SK-N-SH (cell line): ENCODE data around the gene COL8A1. TPM values are rescaled to one million over a fixed set of nuclear protein-coding genes. Genes with fewer than 3 reads are reported as not detected.

ENCODE experiments used
- CTCF ChIA-PET: fragments of 300-600, 350-600 bp; formaldehyde crosslinking; extraction: SDS; loops from one replicate; lab custom pipeline; 2021; lab: Yijun Ruan, JAX
- POLR2A ChIA-PET: fragments of 350-600 bp; sonication (Branson Sonifier 250); formaldehyde crosslinking; extraction: SDS; loops from one replicate; lab custom pipeline; 2020; ENCODE audit warnings: antibody characterized with exemption, inconsistent platforms; lab: Yijun Ruan, JAX
- DNase-seq: peaks from one replicate; pipeline ENCODE4 v3.0.0; 2012
- H2AFZ ChIP-seq: fragments of 200-600 bp; sonication (generic); 2 replicates; pipeline ENCODE4 v1.8.1; 2016; ENCODE audit warnings: antibody characterized with exemption, mild to moderate bottlenecking, low read depth
- H3F3A ChIP-seq: fragments of 200-600 bp; sonication (generic); replicated peaks from 2 replicates; pipeline ENCODE3; 2016; ENCODE audit warnings: antibody characterized with exemption, mild to moderate bottlenecking; ENCODE audit not compliant: insufficient read depth
- H3K27ac ChIP-seq, 2 experiments: fragments of 200-500 bp in 1 of 2; fragments of 200-600 bp in 1 of 2; sonication (Bioruptor generic) in 1 of 2; sonication (generic), shearing (Covaris generic) in 1 of 2; 2 replicates each; pipeline versions ENCODE4 v1.5.1 to v1.6.1; 2014 to 2016; ENCODE audit warnings: low read depth in 2 of 2, inconsistent platforms in 1 of 2, low read length in 1 of 2, mild to moderate bottlenecking in 1 of 2, mixed read lengths in 1 of 2
- H3K27me3 ChIP-seq: fragments of 200-600 bp; sonication (generic), shearing (Covaris generic); 2 replicates; pipeline ENCODE4 v1.6.1; 2016; ENCODE audit warnings: mixed run types; ENCODE audit not compliant: insufficient read depth
- H3K36me3 ChIP-seq, 2 experiments: fragments of 200-500 bp in 1 of 2; fragments of 200-600 bp in 1 of 2; sonication (Bioruptor generic) in 1 of 2; sonication (generic) in 1 of 2; replicated peaks in 1 of 2; 2 replicates each; pipeline versions ENCODE3 to v1.5.1; 2014 to 2016; ENCODE audit warnings: low read length in 1 of 2, mild to moderate bottlenecking in 1 of 2; ENCODE audit not compliant: insufficient read depth in 2 of 2, control insufficient read depth in 1 of 2
- H3K4me1 ChIP-seq, 2 experiments: fragments of 200-500 bp in 1 of 2; fragments of 200-600 bp in 1 of 2; sonication (Bioruptor generic) in 1 of 2; sonication (generic), shearing (Covaris generic) in 1 of 2; 2 replicates each; pipeline versions ENCODE4 v1.5.1 to v1.6.1; 2014 to 2016; ENCODE audit warnings: low read depth in 1 of 2, low read length in 1 of 2, mixed run types in 1 of 2; ENCODE audit not compliant: insufficient read depth in 2 of 2, control insufficient read depth in 1 of 2
- H3K4me2 ChIP-seq: fragments of 200-600 bp; sonication (generic), shearing (Covaris generic); 2 replicates; pipeline ENCODE4 v1.6.1; 2017; ENCODE audit warnings: mixed run types
- H3K4me3 ChIP-seq, 2 experiments: fragments of 200-500 bp in 1 of 2; fragments of 200-600 bp in 1 of 2; sonication (Bioruptor generic) in 1 of 2; sonication (generic), shearing (Covaris generic) in 1 of 2; 2 replicates each; pipeline versions ENCODE4 v1.5.1 to v1.8.1; 2014 to 2016; ENCODE audit warnings: low read depth in 2 of 2, inconsistent platforms in 1 of 2, low read length in 1 of 2, mild to moderate bottlenecking in 1 of 2, mixed read lengths in 1 of 2, moderate library complexity in 1 of 2
- H3K79me2 ChIP-seq: fragments of 200-600 bp; sonication (generic); 2 replicates; pipeline ENCODE4 v1.8.1; 2017; ENCODE audit warnings: mild to moderate bottlenecking; ENCODE audit not compliant: insufficient read depth
- H3K9ac ChIP-seq: fragments of 200-600 bp; sonication (generic); 2 replicates; pipeline ENCODE4 v1.6.1; 2017; ENCODE audit warnings: mixed run types
- H3K9me2 ChIP-seq: fragments of 200-600 bp; sonication (generic); 2 replicates; pipeline ENCODE4 v1.6.1; 2017; ENCODE audit warnings: mixed run types
- H3K9me3 ChIP-seq: fragments of 200-600 bp; sonication (generic); 2 replicates; pipeline ENCODE4 v1.6.1; 2017; ENCODE audit warnings: mixed run types, mild to moderate bottlenecking, moderate library complexity
- H4K20me1 ChIP-seq: fragments of 200-600 bp; sonication (generic); 2 replicates; pipeline ENCODE4 v1.6.1; 2017; ENCODE audit warnings: mild to moderate bottlenecking, mixed run types; ENCODE audit not compliant: insufficient read depth
- EZH2phosphoT487 ChIP-seq: fragments of 200-600 bp; sonication (generic); IDR thresholded peaks from 2 replicates; pipeline ENCODE4 v1.6.1; 2017; ENCODE audit warnings: low read depth, mixed run types, mild to moderate bottlenecking, antibody characterized with exemption, moderate library complexity, borderline replicate concordance
- FOSL2 ChIP-seq: IDR thresholded peaks from 2 replicates; pipeline ENCODE4 v1.4.0; 2012; ENCODE audit warnings: low read depth, mild to moderate bottlenecking, moderate library complexity, borderline replicate concordance
- FOXJ3 ChIP-seq: sonication (generic); formaldehyde crosslinking; IDR thresholded peaks from 2 replicates; pipeline ENCODE4 v1.5.1; 2020; ENCODE audit warnings: mild to moderate bottlenecking, missing genetic modification reagents
- FOXM1 ChIP-seq: IDR thresholded peaks from 2 replicates; pipeline ENCODE4 v1.4.0; 2012; ENCODE audit warnings: low read depth, mild to moderate bottlenecking
- GABPA ChIP-seq: IDR thresholded peaks from 2 replicates; pipeline ENCODE4 v1.4.0; 2012; ENCODE audit warnings: low read depth, mild to moderate bottlenecking
- JUND ChIP-seq: IDR thresholded peaks from 2 replicates; pipeline ENCODE4 v1.4.0; 2012
- MEF2A ChIP-seq: IDR thresholded peaks from 2 replicates; pipeline ENCODE4 v1.4.0; 2012; ENCODE audit warnings: low read depth, borderline replicate concordance
- MXI1 ChIP-seq: IDR thresholded peaks from 2 replicates; pipeline ENCODE4 v1.6.1; 2012; ENCODE audit warnings: mild to moderate bottlenecking, low read depth, low read length, improper control_type of control experiment
- RXRA ChIP-seq: IDR thresholded peaks from 2 replicates; pipeline ENCODE4 v1.4.0; 2012; ENCODE audit warnings: low read depth, mild to moderate bottlenecking, borderline replicate concordance
- SIN3A ChIP-seq: IDR thresholded peaks from 2 replicates; pipeline ENCODE4 v1.6.1; 2012; ENCODE audit warnings: low read depth, mild to moderate bottlenecking, low read length, moderate library complexity, borderline replicate concordance
- SMC3 ChIP-seq: IDR thresholded peaks from 2 replicates; pipeline ENCODE4 v1.6.1; 2012; ENCODE audit warnings: low read depth, low read length, improper control_type of control experiment
- TCF12 ChIP-seq: IDR thresholded peaks from 2 replicates; pipeline ENCODE4 v1.4.0; 2012
- TEAD4 ChIP-seq: IDR thresholded peaks from 2 replicates; pipeline ENCODE4 v1.4.0; 2012; ENCODE audit warnings: mild to moderate bottlenecking, borderline replicate concordance; ENCODE audit not compliant: insufficient read depth
- YY1 ChIP-seq: IDR thresholded peaks from 2 replicates; pipeline ENCODE4 v1.4.0; 2012; ENCODE audit warnings: low read depth, mild to moderate bottlenecking
- WGBS: methylation state at CpG from one replicate; pipeline ENCODE4 v1.1.6; 2017; ENCODE audit warnings: low lambda C conversion rate; 5-methylcytosine and 5-hydroxymethylcytosine counted together
- polyA plus RNA-seq, 3 experiments: library from polyadenylated mRNA; depleted of rRNA; stranded (reverse); fragments of >200 nt; gene quantifications; 2 replicates each; pipeline ENCODE4 v1.2.3, GENCODE V29; 2012
- TF ChIP-seq, protein P1 (sequence below): IDR thresholded peaks from 2 replicates; pipeline ENCODE4 v1.4.0; 2012; ENCODE audit warnings: low read depth

The COL8A1 gene
- polyA plus RNA-seq, 1 of the 3 experiments (the other 2 are of a cell fraction), result 4.0 TPM

DNA sequence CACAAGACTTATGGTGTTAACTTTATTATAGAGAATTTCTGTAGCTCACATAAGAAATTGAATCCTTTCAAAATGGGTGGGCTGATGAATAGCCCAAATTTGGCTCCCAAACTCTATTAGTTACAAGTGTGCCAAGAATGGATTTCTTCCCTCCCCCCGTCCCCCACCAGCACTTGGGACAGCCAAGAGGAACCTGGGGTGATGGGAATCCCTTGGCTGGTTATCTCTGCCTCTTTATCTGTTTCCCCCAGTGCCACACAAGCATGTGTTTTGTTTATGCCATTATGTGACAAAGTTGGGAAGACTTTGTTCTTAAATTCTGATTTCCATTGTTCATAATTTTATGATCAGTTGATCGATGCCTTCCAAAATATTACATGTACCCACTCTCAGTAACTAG, 207.6 kb downstream of the COL8A1 start:
- Histone ChIP-seq H4K20me1 (no peaks in the 10 kb centered on the region), H3F3A (peaks cover 15% of the 10 kb centered on the region), H3K9me2 (no peaks in the 10 kb centered on the region), H3K9ac (no peak overlapping the region), H3K4me1 (peaks cover 4 to 7% of the 10 kb centered on the region in 2 experiments; a peak in 2 of 4 replicates), H2AFZ (no peak overlapping the region), H3K9me3 (no peaks in the 10 kb centered on the region), H3K4me3 (no peak overlapping the region), H3K36me3 (peaks cover 19 to 34% of the 10 kb centered on the region in 2 experiments), H3K27ac (no peak overlapping the region), H3K4me2 (no peak overlapping the region), H3K27me3 (no peaks in the 10 kb centered on the region), H3K79me2 (peaks cover 43% of the 10 kb centered on the region; the same call in 1 of the 2 replicates)
- DNase-seq, result no peak
- ChIA-PET CTCF (interaction anchor here (0.9 to 2.2 kb wide), 6 partner anchors 12 to 408 kb away, joined by 3 to 9 read pairs (median 6); no protein-coding TSS in a partner anchor), POLR2A (no interaction called here)
- TF ChIP-seq FOXM1 (no peak), EZH2phosphoT487 (no peak), GABPA (no peak), JUND (no peak), RXRA (no peak), TCF12 (no peak), MEF2A (no peak), SIN3A (no peak), SMC3 (no peak)
- TF ChIP-seq, protein P1, sequence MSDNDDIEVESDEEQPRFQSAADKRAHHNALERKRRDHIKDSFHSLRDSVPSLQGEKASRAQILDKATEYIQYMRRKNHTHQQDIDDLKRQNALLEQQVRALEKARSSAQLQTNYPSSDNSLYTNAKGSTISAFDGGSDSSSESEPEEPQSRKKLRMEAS, result no peak
- WGBS, result 91% methylated on average over 2 of the region's 2 CpGs

DNA sequence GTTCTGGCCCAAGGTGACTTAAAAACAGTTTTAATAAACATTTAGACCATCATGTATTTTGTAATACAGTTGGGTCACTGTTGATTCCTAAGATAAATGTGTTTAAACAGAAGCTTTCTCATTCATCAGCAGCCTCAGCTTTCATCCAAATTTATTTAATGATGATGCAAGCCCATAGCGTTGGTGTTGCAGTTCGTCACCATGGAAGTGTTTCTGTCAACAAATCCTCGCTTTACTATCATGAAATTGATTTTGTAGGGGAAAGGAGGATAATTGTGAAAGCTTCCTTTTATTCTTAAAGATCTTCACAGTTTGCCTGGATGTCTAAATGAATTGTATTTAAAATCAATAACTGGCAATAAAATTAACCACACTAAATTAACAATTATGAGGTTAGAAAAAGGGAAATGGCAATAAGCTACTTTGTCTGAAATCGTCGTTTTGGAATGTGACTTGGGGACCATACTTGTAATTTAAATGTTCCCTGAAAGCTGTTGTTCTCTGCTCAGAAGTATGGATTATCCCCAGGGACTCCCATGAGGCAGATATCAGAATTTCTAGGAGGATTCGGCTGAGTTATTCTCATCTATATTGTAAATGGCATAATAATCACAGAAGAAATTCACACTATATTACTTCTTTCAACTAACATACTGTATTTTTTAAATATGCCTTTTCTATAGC, 208.2 kb downstream of the COL8A1 start:
- Histone ChIP-seq H3K79me2 (peaks cover 48% of the 10 kb centered on the region), H3K4me3 (no peak overlapping the region), H3K9me2 (no peaks in the 10 kb centered on the region), H2AFZ (no peak overlapping the region), H3K4me1 (peaks cover 4 to 7% of the 10 kb centered on the region in 2 experiments; a peak in 2 of 4 replicates), H4K20me1 (no peaks in the 10 kb centered on the region), H3K9ac (no peak overlapping the region), H3K9me3 (no peaks in the 10 kb centered on the region), H3K27me3 (no peaks in the 10 kb centered on the region), H3K36me3 (peaks cover 22 to 40% of the 10 kb centered on the region in 2 experiments), H3K4me2 (no peak overlapping the region), H3F3A (peaks cover 15% of the 10 kb centered on the region), H3K27ac (no peak overlapping the region)
- no peak for TF ChIP-seq YY1
- TF ChIP-seq EZH2phosphoT487, result no peak
- TF ChIP-seq TEAD4, result no peak
- TF ChIP-seq SIN3A, result no peak
- TF ChIP-seq MXI1, result no peak
- no peak for TF ChIP-seq FOXJ3
- TF ChIP-seq FOSL2, result no peak
- 93% methylated on average over 6 of the region's 6 CpGs for WGBS
- no peak for DNase-seq
- ChIA-PET CTCF (interaction anchor here (0.9 to 2.2 kb wide), 6 partner anchors 13 to 408 kb away, joined by 3 to 9 read pairs (median 6); no protein-coding TSS in a partner anchor), POLR2A (no interaction called here)
